HepG2 (cell line): ENCODE measurements around the gene HOXA6. TPM values are rescaled to one million over a fixed set of nuclear protein-coding genes. Genes with fewer than 3 reads are reported as not detected.

ENCODE experiments used
- ARNT2 ChIP-seq: sonication (generic); formaldehyde crosslinking; IDR thresholded peaks from 2 replicates; pipeline ENCODE4 v1.8.0; 2022; ENCODE audit warnings: mild to moderate bottlenecking, low read depth, missing genetic modification reagents, moderate library complexity
- ATF7 ChIP-seq, 2 experiments: fragments of 450-650 bp in 1 of 2; sonication (generic) in 1 of 2; formaldehyde crosslinking in 1 of 2; IDR thresholded peaks; 2 replicates each; pipeline versions ENCODE4 v1.4.0 to v1.6.1; 2016 to 2020; ENCODE audit warnings: antibody characterized with exemption in 1 of 2, mild to moderate bottlenecking in 1 of 2, missing genetic modification reagents in 1 of 2
- CBX5 ChIP-seq: sonication (generic); formaldehyde crosslinking; IDR thresholded peaks from 2 replicates; pipeline ENCODE4 v1.4.0; 2020; ENCODE audit warnings: missing genetic modification reagents, borderline replicate concordance
- CHD4 ChIP-seq: fragments of 200-600 bp; sonication (generic); IDR thresholded peaks from 2 replicates; pipeline ENCODE4 v1.7.0; 2017; ENCODE audit warnings: mild to moderate bottlenecking, low read length, borderline replicate concordance
- CTCF ChIP-seq: sonication (generic); formaldehyde crosslinking; IDR thresholded peaks from 2 replicates; pipeline ENCODE4 v1.5.0; 2020; ENCODE audit warnings: mild to moderate bottlenecking, missing genetic modification reagents, moderate library complexity
- EED ChIP-seq: sonication (generic); formaldehyde crosslinking; IDR thresholded peaks from 2 replicates; pipeline ENCODE4 v1.5.0; 2020; ENCODE audit warnings: mild to moderate bottlenecking, missing genetic modification reagents
- HNF4G ChIP-seq, 2 experiments: sonication (generic) in 1 of 2; formaldehyde crosslinking in 1 of 2; IDR thresholded peaks; 2 replicates each; pipeline versions ENCODE4 v1.4.0 to v1.6.1; 2011 to 2020; ENCODE audit warnings: borderline replicate concordance in 2 of 2, low read depth in 2 of 2, mild to moderate bottlenecking in 2 of 2, low read length in 1 of 2, missing genetic modification reagents in 1 of 2, moderate library complexity in 1 of 2
- HOXA9 ChIP-seq: sonication (generic); formaldehyde crosslinking; IDR thresholded peaks from 2 replicates; pipeline ENCODE4 v1.8.1; 2022; ENCODE audit warnings: missing genetic modification reagents, mild to moderate bottlenecking, moderate library complexity, borderline replicate concordance
- KAT8 ChIP-seq: IDR thresholded peaks from 2 replicates; pipeline ENCODE4 v1.6.1; 2016; ENCODE audit warnings: missing genetic modification reagents, missing compliant biosample characterization
- KDM1A ChIP-seq: IDR thresholded peaks from 2 replicates; pipeline ENCODE4 v1.6.1; 2016; ENCODE audit warnings: missing compliant biosample characterization
- KDM5A ChIP-seq: fragments of 200-600 bp; sonication (generic); IDR thresholded peaks from 2 replicates; pipeline ENCODE4 v1.7.0; 2018; ENCODE audit warnings: antibody characterized with exemption, mild to moderate bottlenecking, low read length, borderline replicate concordance
- MED8 ChIP-seq: sonication (generic); formaldehyde crosslinking; IDR thresholded peaks from 2 replicates; pipeline ENCODE4 v1.8.1; 2023; ENCODE audit warnings: mild to moderate bottlenecking, missing genetic modification reagents; ENCODE audit not compliant: insufficient replicate concordance
- MXD4 ChIP-seq: IDR thresholded peaks from 2 replicates; pipeline ENCODE4 v1.6.1; 2016; ENCODE audit warnings: mild to moderate bottlenecking, missing biosample characterization, missing genetic modification reagents
- MYNN ChIP-seq: sonication (generic); formaldehyde crosslinking; IDR thresholded peaks from 2 replicates; pipeline ENCODE4 v1.4.0; 2020; ENCODE audit warnings: mild to moderate bottlenecking, low read depth, missing genetic modification reagents
- RXRB ChIP-seq: IDR thresholded peaks from 2 replicates; pipeline ENCODE4 v1.6.1; 2016; ENCODE audit warnings: borderline replicate concordance, missing genetic modification reagents, missing compliant biosample characterization
- TCF7 ChIP-seq: sonication (generic); IDR thresholded peaks from 2 replicates; pipeline ENCODE4 v1.6.1; 2016; ENCODE audit warnings: antibody characterized with exemption, low read depth
- TFDP2 ChIP-seq: sonication (generic); formaldehyde crosslinking; IDR thresholded peaks from 2 replicates; pipeline ENCODE4 v1.4.0; 2020; ENCODE audit warnings: missing genetic modification reagents
- ZFP82 ChIP-seq: sonication (generic); formaldehyde crosslinking; IDR thresholded peaks from 2 replicates; pipeline ENCODE4 v1.5.1; 2020; ENCODE audit warnings: mild to moderate bottlenecking, missing genetic modification reagents, borderline replicate concordance
- ZNF121 ChIP-seq: sonication (generic); formaldehyde crosslinking; IDR thresholded peaks from 2 replicates; pipeline ENCODE4 v1.5.0; 2020; ENCODE audit warnings: mild to moderate bottlenecking, missing genetic modification reagents
- ZNF530 ChIP-seq: sonication (generic); formaldehyde crosslinking; IDR thresholded peaks from 2 replicates; pipeline ENCODE4 v1.5.0; 2020; ENCODE audit warnings: low read depth, mild to moderate bottlenecking, missing genetic modification reagents
- ZNF788 ChIP-seq: sonication (generic); formaldehyde crosslinking; IDR thresholded peaks from 2 replicates; pipeline ENCODE4 v1.5.0; 2020; ENCODE audit warnings: mild to moderate bottlenecking, missing genetic modification reagents, borderline replicate concordance
- ZNF891 ChIP-seq: sonication (generic); formaldehyde crosslinking; IDR thresholded peaks from 2 replicates; pipeline ENCODE4 v1.5.0; 2020; ENCODE audit warnings: mild to moderate bottlenecking, missing genetic modification reagents
- polyA plus RNA-seq, 8 experiments: library from polyadenylated mRNA; depleted of rRNA in 3 of 8; stranded (reverse) in 7 of 8; unstranded in 1 of 8; fragments of >200 nt; fragmentation: Illumina TruSeq in 4 of 8; extraction: Trizol in 4 of 8; gene quantifications; 2 replicates each; pipeline versions ENCODE4 v1.2.1 to v1.2.3, GENCODE V29; 2011 to 2016; ENCODE audit warnings: low read depth in 4 of 8, missing spikeins in 1 of 8, mixed read lengths in 1 of 8; ENCODE audit not compliant: insufficient read depth in 1 of 8
- total RNA-seq, 5 experiments: library from RNA; depleted of rRNA; stranded (reverse); fragments of >200 nt; fragmentation: Illumina TruSeq; extraction: Trizol; gene quantifications; 2 replicates each; pipeline ENCODE4 v1.2.3, GENCODE V29; 2016; ENCODE audit warnings: low read depth in 1 of 5
- TF ChIP-seq, protein P1 (sequence below): sonication (generic); formaldehyde crosslinking; IDR thresholded peaks from 2 replicates; pipeline ENCODE4 v1.4.0; 2020; ENCODE audit warnings: missing genetic modification reagents

The HOXA6 gene
- total and polyA plus RNA-seq, 2 of the 13 experiments (the other 11 are each of a cell fraction or from before 2014, with no cell fraction given) = 1.3 to 1.5 TPM

- TF ChIP-seq ZFP82 (CRISPR knock-in tag) (no peak), MED8 (no peak), ZNF788 (CRISPR knock-in tag) (peak; percentile 26; the same call in 1 of the 2 replicates), MYNN (CRISPR knock-in tag) (no peak), TCF7 (no peak), CHD4 (no peak), KDM5A (peak; percentile 49; the same call in 1 of the 2 replicates), TFDP2 (peak; percentile 25; the same call in 1 of the 2 replicates), KDM1A (CRISPR knock-in tag) (no peak), ZNF891 (CRISPR knock-in tag) (no peak), HNF4G (IDR thresholded peaks at IDR 0.05; ENCODE audit: borderline replicate concordance, low read depth, low read length) (no peak), HNF4G (CRISPR knock-in tag; IDR thresholded peaks at IDR 0.05; ENCODE audit: borderline replicate concordance, low read depth) (no peak), ARNT2 (CRISPR knock-in tag) (no peak), ZNF530 (CRISPR knock-in tag) (no peak), CTCF (peak; percentile 77), CBX5 (CRISPR knock-in tag) (no peak), HOXA9 (CRISPR knock-in tag) (no peak), ATF7 (IDR thresholded peaks at IDR 0.05) (no peak), ATF7 (CRISPR knock-in tag; IDR thresholded peaks at IDR 0.05) (no peak), EED (no peak), RXRB (CRISPR knock-in tag) (peak; percentile 20; the same call in 1 of the 2 replicates), MXD4 (CRISPR knock-in tag) (no peak), ZNF121 (CRISPR knock-in tag) (no peak), KAT8 (CRISPR knock-in tag) (0 out of 2 replicates have a peak, but pooled peaks have one; percentile 30)
- TF ChIP-seq, protein P1, sequence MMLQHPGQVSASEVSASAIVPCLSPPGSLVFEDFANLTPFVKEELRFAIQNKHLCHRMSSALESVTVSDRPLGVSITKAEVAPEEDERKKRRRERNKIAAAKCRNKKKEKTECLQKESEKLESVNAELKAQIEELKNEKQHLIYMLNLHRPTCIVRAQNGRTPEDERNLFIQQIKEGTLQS (CRISPR knock-in tag) = no peak
Measured at GRCh38 chr7:27143023-27143949, 4.3 kb downstream of the HOXA6 start, which contains the start of gene HOXA5 (continued).
